GM23248 (cell line): Measurements from ENCODE around the gene APOL4. TPM values are rescaled to one million over a fixed set of nuclear protein-coding genes. Genes with fewer than 3 reads are reported as not detected.

Source experiments
- DNase-seq: peaks from one replicate; pipeline ENCODE4 v3.0.0-alpha.2; 2015
- H2AFZ ChIP-seq: fragments of 200-600 bp; sonication (generic); 2 replicates; pipeline ENCODE4 v1.6.1; 2016; ENCODE audit warnings: antibody characterized with exemption
- H3F3A ChIP-seq: fragments of 200-600 bp; sonication (generic); 2 replicates; pipeline ENCODE4 v1.6.1; 2016; ENCODE audit warnings: mild to moderate bottlenecking, antibody characterized with exemption, mixed run types; ENCODE audit not compliant: insufficient read depth
- H3K27ac ChIP-seq: fragments of 200-600 bp; sonication (generic); 2 replicates; pipeline ENCODE4 v1.5.1; 2016; ENCODE audit warnings: mild to moderate bottlenecking
- H3K27me3 ChIP-seq: fragments of 200-600 bp; sonication (generic); replicated peaks from 2 replicates; pipeline ENCODE4 v1.6.1; 2016; ENCODE audit warnings: mild to moderate bottlenecking; ENCODE audit not compliant: insufficient read depth
- H3K36me3 ChIP-seq: fragments of 200-600 bp; sonication (generic); 2 replicates; pipeline ENCODE4 v1.6.1; 2016; ENCODE audit warnings: low read depth, mild to moderate bottlenecking
- H3K4me1 ChIP-seq: fragments of 200-600 bp; sonication (generic); 2 replicates; pipeline ENCODE4 v1.6.1; 2016; ENCODE audit warnings: mild to moderate bottlenecking; ENCODE audit not compliant: insufficient read depth
- H3K4me2 ChIP-seq: fragments of 200-600 bp; sonication (generic); one replicate; pipeline ENCODE4 v1.6.1; 2016; ENCODE audit warnings: mild to moderate bottlenecking; ENCODE audit not compliant: unreplicated experiment
- H3K4me3 ChIP-seq: fragments of 200-600 bp; sonication (generic); 2 replicates; pipeline ENCODE4 v1.5.1; 2016; ENCODE audit warnings: mild to moderate bottlenecking
- H3K79me2 ChIP-seq: fragments of 200-600 bp; sonication (generic); 2 replicates; pipeline ENCODE4 v1.6.1; 2016; ENCODE audit warnings: mild to moderate bottlenecking; ENCODE audit not compliant: insufficient read depth
- H3K9ac ChIP-seq: fragments of 200-600 bp; sonication (generic); 2 replicates; pipeline ENCODE4 v1.6.1; 2016; ENCODE audit warnings: mild to moderate bottlenecking
- H3K9me2 ChIP-seq: fragments of 200-600 bp; sonication (generic); 2 replicates; pipeline ENCODE4 v1.6.1; 2016; ENCODE audit warnings: mixed run types, mild to moderate bottlenecking, moderate library complexity; ENCODE audit not compliant: insufficient read depth
- H3K9me3 ChIP-seq: fragments of 200-600 bp; sonication (generic); one replicate; pipeline ENCODE4 v1.6.1; 2017; ENCODE audit warnings: low read depth
- H4K20me1 ChIP-seq: fragments of 200-600 bp; sonication (generic); 2 replicates; pipeline ENCODE4 v1.6.0; 2016; ENCODE audit not compliant: insufficient read depth
- EZH2 ChIP-seq: fragments of 200-600 bp; sonication (generic); IDR thresholded peaks from 2 replicates; pipeline ENCODE4 v1.6.1; 2018; ENCODE audit warnings: antibody characterized with exemption, mild to moderate bottlenecking; ENCODE audit not compliant: insufficient read depth, poor library complexity, severe bottlenecking
- EZH2phosphoT487 ChIP-seq: fragments of 200-600 bp; sonication (generic); IDR thresholded peaks from 2 replicates; pipeline ENCODE4 v1.6.1; 2018; ENCODE audit warnings: antibody characterized with exemption, moderate library complexity, mild to moderate bottlenecking, low read depth; ENCODE audit not compliant: insufficient read depth
- WGBS, 2 experiments: methylation state at CpG; one replicate each; pipeline ENCODE4 v1.1.6; 2015 to 2017; ENCODE audit warnings: low lambda C conversion rate in 2 of 2, low coverage in 1 of 2; ENCODE audit errors: missing lambda C conversion rate in 2 of 2; 5-methylcytosine and 5-hydroxymethylcytosine counted together
- in situ Hi-C: fragments of 300-500 bp; cut with MboI; formaldehyde crosslinking; loops from 2 replicates; pipeline ENCODE4 v1.15.0; 2020
- polyA plus RNA-seq: library from polyadenylated mRNA; unstranded; fragments of >200 nt; fragmentation: Nextera tagmentation; extraction: Ambion mirVana; gene quantifications from 2 replicates; pipeline ENCODE4 v1.2.1, GENCODE V29; 2016
- total RNA-seq: library from RNA; depleted of rRNA; stranded (reverse); fragments of >200 nt; shearing (Covaris generic); gene quantifications from 2 replicates; pipeline ENCODE4 v1.2.3, GENCODE V29; 2014

Gene APOL4
- total and polyA plus RNA-seq, 2 experiments from 2014 or later, result not detected

DNA sequence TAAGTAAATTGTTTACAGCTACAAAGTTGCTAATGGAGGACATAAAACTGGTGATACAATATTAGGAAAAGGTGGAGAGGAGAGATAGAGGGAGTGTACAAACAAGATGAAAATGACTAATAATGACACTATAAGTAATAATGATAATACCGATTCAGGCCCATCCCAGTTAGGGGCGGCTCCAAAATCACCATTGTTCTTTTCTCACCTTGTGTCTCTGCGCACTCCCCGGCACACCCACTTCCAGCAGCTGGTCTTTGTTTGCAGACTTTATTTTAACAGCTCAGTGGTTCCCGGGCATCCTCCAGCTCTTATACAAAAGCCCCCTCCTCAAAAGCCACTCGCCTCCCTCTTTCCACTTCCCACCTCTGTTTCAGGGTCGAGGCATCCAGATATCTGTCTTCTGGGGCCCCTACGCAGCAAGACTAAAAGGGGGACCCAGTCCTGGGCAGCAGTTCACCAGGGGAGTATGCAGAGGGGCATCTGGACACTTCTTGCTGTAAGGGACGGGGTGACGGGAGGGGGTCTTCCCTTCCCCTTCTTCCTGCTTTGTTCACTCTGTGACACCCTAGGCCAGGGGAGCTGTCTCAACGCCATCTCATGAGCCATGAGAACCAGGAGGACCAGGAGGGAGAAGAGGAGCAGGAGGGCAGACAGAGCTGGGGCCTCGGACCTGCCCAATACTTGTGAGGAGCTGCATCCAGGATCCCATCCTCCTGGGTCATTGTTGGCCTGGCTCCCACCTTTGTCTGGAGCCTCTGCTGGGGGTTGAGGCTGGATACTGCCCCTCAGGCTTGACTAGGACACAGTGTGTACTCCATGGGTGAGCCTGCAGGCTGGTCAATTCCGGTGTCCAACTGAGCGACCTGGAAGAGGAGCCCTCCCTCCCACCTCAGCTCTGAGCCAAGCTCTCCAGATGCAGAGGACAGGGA is 35.0 kb upstream of the APOL4 start:
- peaks cover 17% of the 10 kb centered on the region; the same call in 1 of the 2 replicates for H3F3A ChIP-seq
- peak overlapping the region; percentile 81; the same call in 1 of the 2 replicates for H3K4me3 ChIP-seq
- H2AFZ ChIP-seq, result no peak overlapping the region
- H3K79me2 ChIP-seq, result peaks cover 54% of the 10 kb centered on the region
- H3K27ac ChIP-seq, result no peak overlapping the region
- DNase-seq, result no peak
- no peak for TF ChIP-seq EZH2
- no peak for TF ChIP-seq EZH2phosphoT487
- peak overlapping the region; percentile 92; the same call in 1 of the 2 replicates for H3K9ac ChIP-seq
- H4K20me1 ChIP-seq, result no peaks in the 10 kb centered on the region
- 85 to 92% methylated on average over 14 of the region's 14 CpGs for WGBS, 2 experiments
- H3K9me3 ChIP-seq, result no peaks in the 10 kb centered on the region
- H3K27me3 ChIP-seq, result no peaks in the 10 kb centered on the region
- peaks cover 4% of the 10 kb centered on the region; the same call in 1 of the 2 replicates for H3K36me3 ChIP-seq
- H3K4me2 ChIP-seq, result peak overlapping the region; percentile 100
- H3K4me1 ChIP-seq, result peaks cover 18% of the 10 kb centered on the region
- in situ Hi-C loops, result no loop called here
- no peaks in the 10 kb centered on the region for H3K9me2 ChIP-seq

DNA sequence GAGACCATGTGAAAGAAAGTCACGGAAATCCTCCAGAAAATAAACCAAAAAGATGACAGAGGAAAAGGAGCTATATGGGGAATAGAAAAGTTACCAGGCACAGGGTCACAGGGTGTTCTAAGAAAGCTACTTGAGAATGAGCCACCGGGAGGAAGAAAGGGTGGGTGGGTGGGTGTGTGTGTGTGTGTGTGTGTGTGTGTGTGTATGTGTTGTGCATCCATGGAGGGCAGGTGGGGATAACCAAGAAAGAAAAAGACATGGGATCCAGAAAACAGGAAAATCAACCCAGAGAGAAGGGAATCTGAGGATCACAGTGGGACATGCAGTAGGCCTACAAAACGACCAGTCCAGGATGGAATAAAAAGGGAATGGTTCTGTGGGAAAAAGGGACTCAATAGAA is 34.0 kb upstream of the APOL4 start:
- H3K9ac ChIP-seq, result no peak overlapping the region
- H3K79me2 ChIP-seq, result peaks cover 54% of the 10 kb centered on the region
- no peak overlapping the region for H3K27ac ChIP-seq
- 0 out of 2 replicates have a peak overlapping the region, but pooled peaks have one; percentile 1 for H3K4me3 ChIP-seq
- DNase-seq, result no peak
- H3K9me3 ChIP-seq, result no peaks in the 10 kb centered on the region
- no peak for TF ChIP-seq EZH2
- no peak for TF ChIP-seq EZH2phosphoT487
- no peaks in the 10 kb centered on the region for H4K20me1 ChIP-seq
- H3K4me2 ChIP-seq, result no peak overlapping the region
- H3K36me3 ChIP-seq, result peaks cover 13% of the 10 kb centered on the region; the same call in 1 of the 2 replicates
- 90 to 92% methylated on average over 3 of the region's 3 CpGs for WGBS, 2 experiments
- H3F3A ChIP-seq, result peaks cover 16% of the 10 kb centered on the region; the same call in 1 of the 2 replicates
- H3K27me3 ChIP-seq, result no peaks in the 10 kb centered on the region
- no peaks in the 10 kb centered on the region for H3K9me2 ChIP-seq
- in situ Hi-C loops, result no loop called here
- peaks cover 18% of the 10 kb centered on the region for H3K4me1 ChIP-seq
- no peak overlapping the region for H2AFZ ChIP-seq

- H3K36me3 ChIP-seq, result peaks cover 13% of the 10 kb centered on the region; the same call in 1 of the 2 replicates
Observed at GRCh38 chr22:36234919-36235318, 33.3 kb upstream of the APOL4 start.

GRCh38 chr22:36234213-36234612 is 32.6 kb upstream of the APOL4 start:
- no peak overlapping the region for H3K4me2 ChIP-seq
- H2AFZ ChIP-seq, result no peak overlapping the region
- peaks cover 54% of the 10 kb centered on the region for H3K79me2 ChIP-seq
- H3K36me3 ChIP-seq, result peaks cover 13% of the 10 kb centered on the region; the same call in 1 of the 2 replicates
- peaks cover 8% of the 10 kb centered on the region; the same call in 1 of the 2 replicates for H3K4me1 ChIP-seq
- H3F3A ChIP-seq, result peaks cover 11% of the 10 kb centered on the region; the same call in 1 of the 2 replicates
- no peak overlapping the region for H3K27ac ChIP-seq
- no peak overlapping the region for H3K4me3 ChIP-seq
- no peak for DNase-seq
- no peaks in the 10 kb centered on the region for H4K20me1 ChIP-seq
- H3K9me3 ChIP-seq, result no peaks in the 10 kb centered on the region
- in situ Hi-C loops, result no loop called here
- no peak overlapping the region for H3K9ac ChIP-seq
- no peaks in the 10 kb centered on the region for H3K9me2 ChIP-seq
- TF ChIP-seq EZH2 (no peak), EZH2phosphoT487 (no peak)
- H3K27me3 ChIP-seq, result no peaks in the 10 kb centered on the region
- 29 to 32% methylated on average over 2 of the region's 2 CpGs for WGBS, 2 experiments

More at GRCh38 chr22:36234919-36235318, 33.3 kb upstream of the APOL4 start:
- Histone ChIP-seq H4K20me1 (no peaks in the 10 kb centered on the region), H3K79me2 (peaks cover 54% of the 10 kb centered on the region), H3K9me3 (no peaks in the 10 kb centered on the region), H3K27ac (no peak overlapping the region), H3K4me3 (no peak overlapping the region), H3K4me2 (no peak overlapping the region), H3F3A (peaks cover 11% of the 10 kb centered on the region; the same call in 1 of the 2 replicates), H3K27me3 (no peaks in the 10 kb centered on the region), H3K9me2 (no peaks in the 10 kb centered on the region), H2AFZ (no peak overlapping the region), H3K4me1 (peaks cover 12% of the 10 kb centered on the region), H3K9ac (no peak overlapping the region)
- no peak for TF ChIP-seq EZH2
- no peak for TF ChIP-seq EZH2phosphoT487
- in situ Hi-C loops, result no loop called here
- WGBS, 2 experiments, result 22 to 39% methylated on average over 2 of the region's 2 CpGs
- no peak for DNase-seq
